Ramos (cell line): Measurements from ENCODE around the gene PTPRR.

Experiments used
- in situ Hi-C: fragments of 300-500 bp; cut with MboI; formaldehyde crosslinking; loops from one replicate; pipeline ENCODE4 v1.14.3; 2022; ENCODE audit warnings: low sequenced_read_pairs; ENCODE audit not compliant: unreplicated experiment

Gene PTPRR

DNA sequence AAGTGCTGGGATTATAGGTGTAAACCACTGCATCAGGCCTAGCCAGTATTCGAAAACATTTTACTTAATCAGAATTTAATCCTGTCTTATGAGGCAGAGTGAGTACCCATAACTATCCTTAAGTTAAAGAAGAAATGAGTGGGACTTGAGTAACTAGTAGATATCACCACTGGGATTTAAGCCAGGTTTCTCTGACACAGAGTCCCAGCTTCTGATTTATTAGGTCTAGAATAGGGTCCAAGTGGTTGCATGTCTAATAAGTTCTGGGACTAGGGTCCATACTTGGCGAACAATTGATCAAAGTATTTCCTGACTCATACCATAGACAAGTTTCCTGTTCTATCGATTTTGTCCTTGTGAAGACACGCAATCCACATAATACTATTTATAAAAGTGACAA, 302.2 kb downstream of the PTPRR start:
- in situ Hi-C loops = no loop called here

DNA sequence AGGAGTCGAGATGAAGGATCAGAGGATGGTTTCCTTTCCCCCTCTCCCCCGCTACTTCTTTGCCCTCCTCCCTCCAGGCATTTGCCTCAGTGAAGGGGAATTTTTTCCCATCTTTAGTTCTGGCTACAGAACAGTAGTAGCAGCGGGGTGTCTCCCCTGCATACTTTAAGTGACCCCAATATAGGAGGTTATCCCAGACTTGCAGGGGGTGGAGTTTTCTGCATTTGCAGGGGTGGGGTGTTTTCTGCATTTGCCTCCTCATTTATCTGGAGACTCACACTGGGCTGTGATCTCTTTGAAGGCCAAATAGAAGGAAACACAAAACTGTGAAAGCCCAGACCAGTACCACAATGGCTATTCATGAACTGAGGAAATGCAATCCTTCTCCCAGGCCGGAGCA, 303.1 kb downstream of the PTPRR start:
- in situ Hi-C loops = no loop called here

DNA sequence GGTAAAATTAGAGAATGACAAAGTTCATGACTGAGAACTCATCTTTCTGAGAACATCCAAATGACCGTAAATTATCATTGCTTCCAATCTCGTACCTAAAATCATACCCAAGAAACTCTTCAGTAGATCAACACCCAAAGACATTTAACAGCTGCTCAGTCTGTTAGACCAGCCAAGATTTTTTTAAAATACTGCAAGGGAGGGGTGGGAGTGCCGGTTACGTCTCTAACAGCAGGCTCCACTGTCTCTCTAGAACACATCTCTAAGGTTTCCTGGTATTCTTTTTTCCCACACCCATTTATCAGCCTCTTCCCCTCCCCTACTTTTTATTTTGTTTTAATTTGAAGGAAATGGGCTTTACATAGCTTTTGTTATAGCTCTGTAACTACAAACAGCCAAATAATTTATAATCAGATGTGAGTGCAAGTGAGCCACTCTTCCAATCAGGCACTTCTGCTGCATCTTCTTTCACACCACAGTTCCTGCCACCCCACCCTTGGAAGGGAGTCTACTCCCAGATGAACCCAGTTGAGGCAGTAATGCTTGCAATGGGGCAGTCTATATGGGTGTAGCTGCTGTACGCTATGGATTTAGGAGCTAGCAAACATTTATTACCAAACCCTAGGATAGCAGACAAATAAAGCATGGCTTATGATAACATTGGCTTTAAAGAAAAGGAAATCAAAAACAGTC, 305.2 kb downstream of the PTPRR start:
- in situ Hi-C loops = no loop called here

DNA sequence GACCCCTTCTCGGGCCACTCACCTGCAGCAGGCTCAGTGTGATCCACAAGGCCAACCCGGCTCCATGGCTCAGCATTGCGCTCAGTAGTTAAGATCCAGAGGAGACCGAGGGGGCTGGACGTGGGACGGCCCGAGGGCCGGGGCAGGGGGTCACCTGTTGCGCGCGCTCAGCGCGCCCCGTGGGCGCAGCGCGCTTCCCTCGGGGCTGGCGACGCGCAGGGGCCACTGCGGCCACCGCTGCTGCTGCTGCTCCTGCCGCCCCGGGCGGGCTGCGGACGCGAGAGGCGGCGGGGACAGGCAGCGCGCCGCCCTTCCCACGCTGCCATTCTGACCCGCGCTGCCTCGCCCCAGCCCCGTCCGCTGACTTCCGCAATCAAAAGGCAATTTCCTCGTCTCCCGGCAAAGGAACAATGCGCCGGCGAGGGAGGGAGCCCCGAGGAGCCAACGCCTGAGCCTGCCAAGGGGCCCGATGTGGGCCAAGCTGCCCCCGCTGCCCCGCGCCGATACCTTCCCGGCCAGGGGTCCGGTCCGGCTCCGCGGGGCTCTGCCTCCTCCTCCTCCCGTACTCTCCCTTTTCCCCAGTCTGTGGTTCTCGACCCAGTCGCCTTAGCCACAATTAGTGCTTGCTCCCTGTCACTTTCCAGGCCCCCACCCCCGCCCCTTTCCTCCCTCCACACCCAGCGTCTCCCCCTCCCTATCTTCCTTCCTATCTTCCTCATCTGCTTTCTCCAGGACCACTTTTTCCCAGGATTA, 310.6 kb downstream of the PTPRR start:
- in situ Hi-C loops = no loop called here

DNA sequence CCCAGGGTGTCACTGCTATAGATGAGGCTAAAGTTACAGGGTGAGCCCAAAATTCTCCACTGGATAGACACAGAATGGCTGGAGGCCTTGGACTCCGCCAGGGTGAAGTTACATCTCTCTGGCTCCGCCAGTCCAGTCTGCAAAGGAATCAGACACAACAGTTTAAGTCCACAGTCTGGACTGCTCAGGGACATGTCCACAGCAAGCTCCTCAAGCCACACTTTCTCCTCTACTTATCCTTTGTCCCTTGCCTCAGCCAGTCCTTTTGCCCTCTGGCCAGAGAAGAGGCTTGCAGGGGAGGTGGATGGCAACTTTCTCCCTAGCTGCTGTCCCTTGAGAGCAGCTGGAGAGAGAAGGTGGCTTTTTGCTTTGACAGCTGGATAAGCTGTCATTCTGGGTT, 311.3 kb downstream of the PTPRR start:
- in situ Hi-C loops = no loop called here

DNA sequence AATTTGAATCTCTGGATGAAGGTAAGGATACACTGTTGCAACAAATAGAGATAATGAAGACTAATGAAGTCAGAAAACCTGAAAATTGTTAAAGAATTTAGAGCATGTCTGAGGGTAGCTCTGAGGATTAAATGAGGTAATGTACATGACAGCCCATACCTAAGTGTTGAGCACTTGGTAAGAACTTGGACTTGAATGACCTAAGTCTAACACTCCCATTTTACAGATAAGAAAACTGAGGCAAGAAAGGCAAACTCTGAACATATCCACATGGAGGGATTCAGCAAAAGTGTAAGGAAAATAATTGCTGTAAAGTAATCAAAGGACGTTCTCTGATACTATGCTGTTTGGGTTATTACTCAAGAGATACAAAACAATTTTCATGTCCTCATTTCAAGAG, 312.4 kb downstream of the PTPRR start:
- in situ Hi-C loops = no loop called here

DNA sequence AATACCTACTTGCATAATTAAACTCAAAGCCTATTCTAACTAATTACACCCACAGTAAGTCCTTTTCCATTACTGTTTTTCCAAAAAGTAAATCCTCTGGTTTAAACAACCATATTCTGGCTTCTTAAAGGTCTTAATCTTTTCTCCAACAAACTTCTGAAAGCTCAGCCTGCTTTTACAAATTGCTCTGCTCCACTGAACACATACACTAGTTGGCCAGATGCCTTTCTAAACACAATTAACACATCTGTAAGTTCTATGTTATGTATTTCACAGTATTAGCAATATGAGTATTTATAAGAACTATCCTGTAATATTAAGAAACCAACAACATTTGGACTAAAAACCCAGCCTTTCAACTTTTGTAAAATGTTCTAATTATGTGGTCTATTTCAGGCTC, 313.4 kb downstream of the PTPRR start:
- in situ Hi-C loops = no loop called here

DNA sequence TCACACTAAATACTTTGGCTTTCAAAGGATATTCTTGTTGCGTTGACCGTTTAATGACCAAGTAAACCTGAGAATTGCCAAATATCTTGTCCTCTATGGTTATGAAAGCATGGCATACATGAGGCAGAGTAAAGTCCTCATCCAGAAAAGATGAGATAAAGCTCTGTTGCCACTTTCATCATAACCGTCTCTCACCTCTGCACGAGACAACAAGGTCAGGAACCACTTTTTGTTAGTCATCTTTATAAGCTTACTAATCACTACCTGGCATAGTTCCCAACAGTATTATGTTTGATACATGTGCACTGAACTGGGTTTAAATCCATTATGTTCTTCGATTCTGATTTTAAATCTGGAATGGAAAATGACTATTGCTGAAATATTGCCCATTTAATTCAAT, 314.6 kb downstream of the PTPRR start:
- in situ Hi-C loops = no loop called here

DNA sequence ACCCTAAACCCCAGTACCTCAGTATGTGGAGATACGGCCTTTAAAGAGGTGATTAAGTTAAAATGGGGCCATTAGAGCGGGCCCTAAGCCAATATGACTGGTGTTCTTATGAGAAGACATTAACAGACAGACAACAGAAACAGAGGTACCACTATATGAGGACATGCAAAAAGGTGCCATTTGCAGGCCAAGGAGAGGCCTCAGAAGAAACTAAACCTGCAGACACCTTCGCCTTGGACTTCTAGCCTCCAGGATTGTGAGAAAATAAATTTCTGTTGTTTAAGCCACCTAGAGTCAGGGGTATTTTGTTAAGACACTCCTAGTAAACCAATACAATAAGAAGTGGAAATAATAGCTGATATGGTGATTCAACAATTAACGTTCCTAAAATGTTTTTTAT, 315.9 kb downstream of the PTPRR start:
- in situ Hi-C loops = no loop called here

DNA sequence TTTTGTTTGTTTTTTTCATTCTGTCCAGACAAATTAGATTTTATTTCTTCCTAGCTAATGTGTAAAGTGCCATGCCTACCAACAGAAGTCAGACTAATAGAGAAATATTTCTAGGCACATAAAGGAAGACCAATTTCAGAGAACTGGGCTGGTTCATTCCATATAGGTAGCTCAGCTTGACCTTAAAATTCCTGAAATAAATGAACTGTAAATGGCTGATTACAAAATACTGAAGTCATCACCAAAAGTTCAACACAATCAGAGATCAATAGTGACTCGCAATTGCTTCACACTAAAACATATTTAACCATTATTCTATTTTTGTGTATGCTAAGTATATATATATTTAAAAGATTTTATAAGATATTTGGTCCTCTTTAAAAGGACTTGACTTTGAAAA, 317.5 kb downstream of the PTPRR start:
- in situ Hi-C loops = no loop called here

DNA sequence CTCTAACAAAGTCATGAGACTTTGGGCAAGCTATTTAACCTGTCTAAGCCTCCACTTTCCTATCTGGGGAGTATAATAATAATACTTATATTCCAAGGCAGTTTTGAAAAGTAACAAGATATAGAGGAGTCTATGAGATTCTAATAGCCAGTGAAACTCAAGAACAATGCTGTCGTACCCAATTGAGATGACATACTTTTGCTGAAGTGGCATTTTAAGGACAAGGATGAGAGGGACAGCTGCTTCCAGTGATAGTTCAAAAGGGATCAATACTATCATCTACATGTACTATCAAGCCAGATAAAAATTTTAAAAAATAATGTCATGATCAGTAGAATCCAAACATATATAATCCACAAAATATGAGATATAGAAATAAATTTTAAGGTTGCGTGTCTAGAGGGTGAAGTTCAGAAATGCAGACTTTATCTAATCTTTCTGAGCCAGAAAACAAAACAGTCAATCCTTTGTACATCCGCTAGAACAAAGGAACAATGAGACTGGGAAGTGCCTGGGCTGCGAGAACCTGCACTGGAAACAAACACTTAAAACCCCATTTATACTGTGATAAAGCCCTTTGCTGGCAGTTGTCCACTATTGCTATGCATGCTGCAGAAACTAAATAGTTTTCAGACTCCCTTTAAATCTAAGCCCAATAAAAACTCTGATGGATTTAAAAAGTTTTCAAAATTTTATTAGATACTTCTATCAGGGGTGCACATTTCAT, 321.9 kb downstream of the PTPRR start:
- in situ Hi-C loops = no loop called here

DNA sequence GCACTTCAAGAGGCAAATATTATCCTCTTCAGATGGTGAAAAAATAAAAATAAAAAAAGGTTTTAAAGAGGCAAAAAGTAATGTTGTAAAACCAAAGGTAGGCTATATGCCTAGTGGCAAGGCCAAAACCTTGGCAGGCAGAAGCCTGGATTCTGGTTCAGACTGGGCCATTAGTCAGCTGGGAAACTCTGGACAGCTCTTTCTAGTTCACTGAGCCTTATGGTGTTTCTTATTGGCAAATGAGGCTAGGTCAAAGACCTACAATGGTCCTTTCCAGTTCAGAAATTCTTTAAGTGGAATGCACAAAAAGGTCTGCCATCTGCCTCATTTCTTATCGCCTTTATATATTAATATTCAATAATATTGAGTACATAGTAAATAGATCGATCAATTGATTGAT, 327.9 kb downstream of the PTPRR start:
- in situ Hi-C loops = no loop called here

DNA sequence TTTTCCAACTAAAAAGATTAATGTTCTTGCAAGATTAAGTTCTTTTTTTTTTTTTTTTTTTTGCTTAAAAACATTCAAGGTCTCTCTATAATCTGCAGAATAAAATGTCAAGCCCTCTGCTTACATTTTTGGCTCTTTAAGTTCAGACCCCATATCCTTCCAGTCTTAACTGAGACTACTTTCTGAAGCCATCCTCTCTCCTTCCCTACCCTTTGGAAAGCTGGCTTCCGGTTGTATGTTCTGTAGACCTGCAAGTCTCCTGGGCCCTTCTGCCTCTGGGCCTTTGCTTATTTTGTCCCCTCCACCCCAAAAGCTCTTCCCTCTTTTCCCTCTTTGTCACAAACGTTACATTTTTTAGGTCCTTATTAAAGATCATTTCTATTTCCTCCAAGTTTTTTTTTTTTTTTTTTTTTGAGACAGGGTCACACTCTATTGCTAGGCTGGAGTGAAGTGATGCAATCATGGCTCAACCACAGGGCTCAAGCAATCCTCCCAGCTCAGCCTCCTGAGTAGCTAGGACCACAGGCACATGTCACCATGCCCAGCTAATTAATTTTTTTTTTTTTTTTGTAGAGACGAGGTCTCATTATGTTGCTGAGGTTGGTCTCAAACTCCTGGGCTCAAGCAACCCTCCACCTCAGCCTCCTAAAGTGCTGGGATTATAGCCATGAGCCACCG, 329.9 kb downstream of the PTPRR start:
- in situ Hi-C loops = no loop called here

DNA sequence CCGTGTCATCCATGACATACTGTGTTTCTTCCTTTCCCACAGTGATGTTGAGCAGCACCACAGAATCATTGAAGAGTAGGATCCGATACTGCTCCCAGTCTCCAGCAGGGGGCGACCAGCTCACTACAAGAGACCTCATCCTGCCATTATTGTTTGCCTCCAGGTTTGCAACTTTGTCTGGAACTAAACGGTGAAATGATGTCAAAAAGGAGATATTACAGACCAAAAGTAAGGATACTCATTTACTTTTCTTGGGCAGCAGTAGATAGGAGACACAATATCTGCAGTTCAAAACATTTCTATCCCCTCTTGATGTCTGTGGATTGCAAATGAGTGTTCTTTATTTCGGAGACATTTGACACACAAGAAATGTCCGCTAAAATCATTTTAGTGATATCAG, 330.5 kb downstream of the PTPRR start:
- in situ Hi-C loops = no loop called here
